Ascending aorta (tissue), 2 donors: Measurements from ENCODE around the gene SLC5A11. TPM values are rescaled to one million over a fixed set of nuclear protein-coding genes. Genes with fewer than 3 reads are reported as not detected.
"Not testable (repeated sequence)": the region's sequence is repeated elsewhere in the genome, so short reads cannot be mapped to it uniquely, and the experiment has no call there.

Experiments used
- DNase-seq, 2 donors: peaks; one replicate each; pipeline ENCODE4 v3.0.0-alpha.2; 2019; ENCODE audit warnings: low spot score in 2 of 2
- H3K27ac ChIP-seq, 2 donors: fragments of 200-600 bp; sonication (generic); one replicate each; pipeline ENCODE4 v1.5.1; 2016 to 2017; ENCODE audit warnings: mild to moderate bottlenecking in 1 of 2
- H3K27me3 ChIP-seq: fragments of 200-600 bp; sonication (generic); one replicate; pipeline ENCODE4 v1.5.1; 2017
- H3K36me3 ChIP-seq, 2 donors: fragments of 200-600 bp; sonication (generic); one replicate each; pipeline ENCODE4 v1.5.1; 2016
- H3K4me1 ChIP-seq, 2 donors: fragments of 200-600 bp; sonication (generic); one replicate each; pipeline ENCODE4 v1.5.1; 2016 to 2017; ENCODE audit warnings: mild to moderate bottlenecking in 1 of 2
- H3K4me3 ChIP-seq, 2 donors: fragments of 200-600 bp; sonication (generic); one replicate each; pipeline ENCODE4 v1.5.1; 2016 to 2017; ENCODE audit warnings: mild to moderate bottlenecking in 1 of 2
- H3K9me3 ChIP-seq, 2 donors: fragments of 200-600 bp; sonication (generic); one replicate each; pipeline ENCODE4 v1.5.1; 2016
- intact Hi-C: fragments of 100-400 bp; cut with DNase I; formaldehyde crosslinking; loops from one replicate; pipeline ENCODE4 v1.15.1; 2023
- total RNA-seq: library from RNA; depleted of rRNA; stranded (reverse); fragments of >200 nt; gene quantifications from one replicate; pipeline ENCODE4 v1.1.0, GENCODE V29; 2016
- TF ChIP-seq, protein P1 (sequence below), 3 experiments: fragments of 200-600 bp in 2 of 3; fragments of 450-650 bp in 1 of 3; sonication (generic) in 2 of 3; IDR thresholded peaks; one replicate each; pipeline ENCODE4 v1.5.1; 2016 to 2019; ENCODE audit warnings: antibody characterized with exemption in 3 of 3, mild to moderate bottlenecking in 1 of 3, moderate library complexity in 1 of 3

The SLC5A11 gene
- total RNA-seq, 1 donor from 2014 or later, result not detected

DNA sequence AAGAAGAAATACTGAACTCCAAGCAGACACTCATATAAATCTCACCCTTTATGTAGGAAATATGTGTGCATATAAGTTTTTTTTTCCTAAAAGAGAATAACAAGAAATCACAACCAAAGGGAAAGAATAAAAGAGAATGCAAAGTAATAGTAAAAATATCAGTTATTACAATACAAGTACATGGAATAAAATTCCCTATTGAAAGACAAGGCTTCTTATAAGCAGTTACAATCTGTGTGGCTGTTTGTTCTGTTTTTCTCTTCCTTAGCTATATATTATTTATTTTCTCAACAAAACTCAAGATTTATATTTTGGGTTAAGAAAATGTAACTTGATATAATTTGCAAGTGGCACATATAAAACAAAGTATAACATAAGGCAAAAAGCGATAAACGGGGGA lies 41.7 kb downstream of the SLC5A11 start:
- Histone ChIP-seq H3K9me3 (peaks cover 0 to 3% of the 10 kb centered on the region in 2 donors), H3K36me3 (no peaks in the 10 kb centered on the region), H3K27ac (no peak overlapping the region), H3K4me3 (no peak overlapping the region), H3K27me3 (no peaks in the 10 kb centered on the region), H3K4me1 (no peaks in the 10 kb centered on the region)
- intact Hi-C loops, result no loop called here
- DNase-seq, result no peak
- TF ChIP-seq, protein P1, sequence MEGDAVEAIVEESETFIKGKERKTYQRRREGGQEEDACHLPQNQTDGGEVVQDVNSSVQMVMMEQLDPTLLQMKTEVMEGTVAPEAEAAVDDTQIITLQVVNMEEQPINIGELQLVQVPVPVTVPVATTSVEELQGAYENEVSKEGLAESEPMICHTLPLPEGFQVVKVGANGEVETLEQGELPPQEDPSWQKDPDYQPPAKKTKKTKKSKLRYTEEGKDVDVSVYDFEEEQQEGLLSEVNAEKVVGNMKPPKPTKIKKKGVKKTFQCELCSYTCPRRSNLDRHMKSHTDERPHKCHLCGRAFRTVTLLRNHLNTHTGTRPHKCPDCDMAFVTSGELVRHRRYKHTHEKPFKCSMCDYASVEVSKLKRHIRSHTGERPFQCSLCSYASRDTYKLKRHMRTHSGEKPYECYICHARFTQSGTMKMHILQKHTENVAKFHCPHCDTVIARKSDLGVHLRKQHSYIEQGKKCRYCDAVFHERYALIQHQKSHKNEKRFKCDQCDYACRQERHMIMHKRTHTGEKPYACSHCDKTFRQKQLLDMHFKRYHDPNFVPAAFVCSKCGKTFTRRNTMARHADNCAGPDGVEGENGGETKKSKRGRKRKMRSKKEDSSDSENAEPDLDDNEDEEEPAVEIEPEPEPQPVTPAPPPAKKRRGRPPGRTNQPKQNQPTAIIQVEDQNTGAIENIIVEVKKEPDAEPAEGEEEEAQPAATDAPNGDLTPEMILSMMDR (IDR thresholded peaks at IDR 0.05), result no peak

DNA sequence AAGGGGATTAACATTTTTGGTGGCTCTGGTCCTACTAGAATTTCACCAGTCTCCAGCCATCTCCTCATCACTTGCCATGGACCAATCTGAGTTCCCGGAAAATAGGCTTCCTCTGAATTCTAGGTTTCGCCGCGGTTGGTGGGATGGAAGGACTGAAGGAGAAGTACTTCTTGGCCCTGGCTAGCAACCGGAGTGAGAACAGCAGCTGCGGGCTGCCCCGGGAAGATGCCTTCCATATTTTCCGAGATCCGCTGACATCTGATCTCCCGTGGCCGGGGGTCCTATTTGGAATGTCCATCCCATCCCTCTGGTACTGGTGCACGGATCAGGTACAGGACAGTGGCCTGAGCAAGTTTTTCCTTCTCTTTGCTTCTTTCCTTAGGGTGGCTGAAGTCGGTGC lies 45.0 kb downstream of the SLC5A11 start:
- no peaks in the 10 kb centered on the region for H3K27me3 ChIP-seq
- TF ChIP-seq, protein P1 (IDR thresholded peaks at IDR 0.05), result no peak
- DNase-seq, result no peak
- H3K27ac ChIP-seq, result no peak overlapping the region
- no peak overlapping the region for H3K4me3 ChIP-seq
- H3K9me3 ChIP-seq, result peaks cover 0 to 3% of the 10 kb centered on the region in 2 donors
- H3K36me3 ChIP-seq, result no peaks in the 10 kb centered on the region
- H3K4me1 ChIP-seq, result no peaks in the 10 kb centered on the region
- intact Hi-C loops, result no loop called here

DNA sequence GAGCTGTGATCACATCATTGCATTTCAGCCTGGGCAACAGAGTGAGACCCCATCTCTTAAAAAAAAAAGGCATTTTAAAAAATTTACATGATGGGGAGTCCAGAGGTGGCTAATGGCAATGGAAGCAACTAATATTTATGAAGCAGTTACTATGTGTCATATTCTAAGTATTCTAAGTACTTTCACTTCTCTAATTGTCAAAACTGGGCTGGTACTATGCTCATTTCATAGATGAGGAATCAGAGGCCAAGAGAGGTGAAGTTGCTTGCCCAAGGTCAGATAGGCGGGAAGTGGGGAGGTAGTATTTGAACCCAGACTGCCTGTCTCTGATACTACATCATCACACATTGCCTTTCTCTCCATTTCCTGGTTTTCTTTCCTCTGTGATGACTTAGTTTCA lies 50.7 kb downstream of the SLC5A11 start:
- no peak overlapping the region for H3K27ac ChIP-seq
- H3K4me3 ChIP-seq, result no peak overlapping the region
- H3K36me3 ChIP-seq, result no peaks in the 10 kb centered on the region
- DNase-seq, result no peak
- no peaks in the 10 kb centered on the region for H3K4me1 ChIP-seq
- H3K9me3 ChIP-seq, result no peaks in the 10 kb centered on the region
- TF ChIP-seq, protein P1 (IDR thresholded peaks at IDR 0.05), result no peak
- intact Hi-C loops, result no loop called here
- no peaks in the 10 kb centered on the region for H3K27me3 ChIP-seq

DNA sequence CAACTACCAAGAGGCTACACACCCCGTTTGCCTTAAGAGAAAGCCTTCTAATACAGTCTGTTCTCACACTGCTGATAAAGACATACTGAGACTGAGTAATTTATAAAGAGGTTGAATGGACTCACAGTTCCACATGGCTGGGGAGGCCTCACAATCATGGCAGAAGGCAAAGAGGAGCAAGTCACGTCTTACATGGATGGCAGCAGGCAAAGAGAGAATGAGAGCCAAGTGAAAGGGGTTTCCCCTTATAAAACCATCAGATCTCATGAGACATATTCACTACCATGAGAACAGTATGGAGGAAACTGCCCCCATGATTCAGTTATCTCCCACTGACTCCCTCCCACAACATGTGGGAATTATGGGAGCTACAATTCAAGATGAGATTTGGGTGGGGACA lies 51.8 kb downstream of the SLC5A11 start:
- intact Hi-C loops, H3K4me3 ChIP-seq, H3K36me3 ChIP-seq, H3K27me3 ChIP-seq, H3K9me3 ChIP-seq, H3K27ac ChIP-seq, DNase-seq, H3K4me1 ChIP-seq: not testable (repeated sequence)

DNA sequence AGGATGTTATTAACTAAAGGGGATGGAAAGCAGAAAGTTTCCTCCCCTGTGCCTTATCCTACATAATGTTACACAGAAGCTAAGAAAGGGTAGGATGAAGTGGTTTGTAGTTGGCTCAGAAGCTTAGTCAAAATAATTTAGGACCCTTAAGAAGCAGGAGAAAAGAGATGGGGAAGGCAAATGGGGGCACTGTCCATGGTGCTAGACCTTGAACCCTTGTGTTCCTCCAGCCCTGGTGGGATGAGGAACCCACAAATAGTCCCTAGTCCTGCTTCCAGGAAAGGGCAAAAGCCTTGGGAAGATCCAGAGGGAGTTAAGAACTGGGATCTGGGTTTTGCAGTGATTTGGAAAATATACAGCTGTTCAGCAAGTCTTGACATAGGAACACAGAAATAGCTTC lies 54.5 kb downstream of the SLC5A11 start:
- TF ChIP-seq, protein P1 (IDR thresholded peaks at IDR 0.05), result no peak
- no peak for DNase-seq
- Histone ChIP-seq H3K27ac (no peak overlapping the region), H3K4me1 (no peaks in the 10 kb centered on the region), H3K27me3 (no peaks in the 10 kb centered on the region), H3K4me3 (no peak overlapping the region), H3K36me3 (no peaks in the 10 kb centered on the region), H3K9me3 (no peaks in the 10 kb centered on the region)
- intact Hi-C loops, result no loop called here

DNA sequence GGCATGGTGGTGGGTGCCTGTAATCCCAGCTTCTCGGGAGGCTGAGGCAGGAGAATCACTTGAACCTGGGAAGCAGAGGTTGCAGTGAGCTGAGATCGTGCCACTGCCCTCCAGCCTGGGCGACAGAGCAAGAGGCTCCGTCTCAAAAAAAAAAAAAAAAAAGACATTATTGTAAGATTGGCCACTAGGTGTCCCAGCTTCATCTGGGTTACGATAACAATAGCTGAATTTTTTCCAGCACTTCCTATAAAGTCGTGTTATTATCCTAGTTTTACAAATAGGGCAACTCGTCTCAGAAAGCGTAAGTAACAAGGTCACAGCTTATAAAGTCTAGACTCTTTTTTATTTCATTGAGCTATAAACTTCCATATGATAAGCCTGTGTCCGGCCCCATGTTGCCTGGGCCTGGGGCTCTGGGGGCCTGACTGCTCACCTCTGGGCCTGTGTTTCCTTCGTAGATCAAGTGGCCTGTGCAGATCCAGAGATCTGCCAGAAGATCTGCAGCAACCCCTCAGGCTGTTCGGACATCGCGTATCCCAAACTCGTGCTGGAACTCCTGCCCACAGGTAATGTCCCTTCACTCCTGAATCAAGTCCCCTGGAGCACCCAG lies 60.5 kb downstream of the SLC5A11 start:
- no peak for DNase-seq
- H3K4me1 ChIP-seq, result no peaks in the 10 kb centered on the region
- TF ChIP-seq, protein P1 (IDR thresholded peaks at IDR 0.05), result peak; percentile 16 to 22 (median 20)
- no peaks in the 10 kb centered on the region for H3K36me3 ChIP-seq
- no peaks in the 10 kb centered on the region for H3K9me3 ChIP-seq
- no peak overlapping the region for H3K27ac ChIP-seq
- no peak overlapping the region for H3K4me3 ChIP-seq
- no peaks in the 10 kb centered on the region for H3K27me3 ChIP-seq
- intact Hi-C loops, result no loop called here
